GM19193 (cell line): ENCODE measurements around the gene NPIPB13.
"Not testable (repeated sequence)": the region's sequence is repeated elsewhere in the genome, so short reads cannot be mapped to it uniquely, and the experiment has no call there.

Experiments used
- POLR2A ChIP-seq: IDR thresholded peaks from 4 replicates; pipeline ENCODE4 v1.6.1; 2011; ENCODE audit not compliant: insufficient read depth, insufficient read length; ENCODE audit errors: extremely low read depth

Gene NPIPB13

GRCh38 chr16:30248379-30248778 lies at the start of gene NPIPB13:
TSS of gene NPIPB13 (minus strand) at chr16:30248479. CDS start at chr16:30245573, 2,906 bp downstream.
- not testable (repeated sequence) for TF ChIP-seq POLR2A

- TF ChIP-seq POLR2A: not testable (repeated sequence)
Observed at GRCh38 chr16:30199049-30199448, 49.2 kb downstream of the NPIPB13 start, which contains the start of gene SULT1A3. TSS of gene SULT1A3 (plus strand) at chr16:30199255. CDS start at chr16:30200729, 1,474 bp downstream.
